ENCODE data around the gene STOML1.
"Not testable (repeated sequence)": the region's sequence is repeated elsewhere in the genome, so short reads cannot be mapped to it uniquely, and the experiment has no call there.

The STOML1 gene

DNA sequence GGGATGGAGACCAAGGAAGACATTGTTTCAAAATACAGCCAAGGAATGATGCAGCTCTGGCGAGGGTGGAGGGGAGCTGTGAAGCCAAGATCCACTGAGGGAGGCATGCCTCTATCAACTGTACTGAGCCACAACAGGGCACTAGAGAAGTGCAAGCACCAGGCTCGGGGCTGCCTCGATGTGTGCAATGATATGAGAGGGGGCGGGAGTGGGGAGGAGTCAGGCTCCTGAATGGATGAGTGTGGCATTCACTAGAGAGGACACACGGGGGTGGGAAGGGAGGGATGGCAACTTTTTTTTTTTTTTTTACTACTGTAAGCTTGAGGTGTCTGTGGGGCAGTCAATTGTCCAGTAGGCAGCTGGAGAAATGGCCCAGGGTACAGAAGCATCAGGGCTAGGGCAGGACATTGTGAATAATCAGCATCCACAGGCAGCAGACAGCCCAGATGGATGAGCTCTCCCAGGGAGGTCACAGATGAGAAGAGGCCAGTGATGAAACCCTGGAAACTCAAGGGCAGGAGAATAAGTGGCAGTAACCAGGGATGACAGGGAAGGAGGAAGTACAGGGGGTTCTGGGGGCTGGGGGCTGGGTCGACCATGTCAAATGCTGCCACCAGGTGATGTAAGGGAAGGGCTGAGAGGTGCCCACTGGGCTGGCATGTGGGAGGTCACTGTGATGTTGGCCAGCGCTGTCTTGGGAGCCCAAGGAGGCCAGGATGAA lies 5.9 kb downstream of the STOML1 start:
- DNase-seq: no peak

DNA sequence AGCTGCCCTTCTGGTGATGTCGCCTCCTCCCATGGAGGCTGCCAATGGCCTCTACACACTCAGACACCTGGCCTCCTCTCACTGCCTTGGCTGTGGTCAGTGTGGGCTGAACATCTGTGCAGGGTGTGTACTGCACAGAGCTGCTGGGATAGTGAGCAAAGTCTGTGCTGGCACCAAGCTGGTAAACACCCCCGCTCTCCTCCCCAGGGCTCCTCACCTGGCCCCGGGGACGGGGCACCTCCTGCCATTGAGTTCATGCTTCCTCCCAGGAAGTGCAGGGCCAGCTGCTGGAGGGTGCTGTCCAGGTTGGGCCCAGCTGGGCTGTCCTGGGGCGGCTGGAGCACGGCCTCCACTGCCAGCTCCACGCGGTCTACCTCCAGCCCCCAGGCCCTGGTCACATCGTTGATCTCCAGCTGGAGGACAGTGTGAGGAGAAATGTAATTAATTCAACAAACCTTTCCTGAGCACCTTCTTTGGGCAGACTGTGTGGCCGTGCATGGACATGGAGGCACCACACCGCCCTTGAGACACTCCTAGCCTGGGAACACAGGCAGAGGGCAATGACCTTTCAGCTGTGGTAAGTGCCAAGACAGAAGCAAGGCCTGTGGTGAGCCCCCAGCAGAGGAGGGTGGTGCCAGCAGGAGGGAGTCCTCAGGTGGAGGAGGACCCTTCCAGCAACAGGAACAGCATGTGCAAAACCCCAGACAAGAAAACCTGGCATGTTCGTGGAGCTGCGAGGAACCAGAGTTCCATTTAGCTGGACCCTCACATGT lies 6.8 kb downstream of the STOML1 start:
- no peak for DNase-seq

DNA sequence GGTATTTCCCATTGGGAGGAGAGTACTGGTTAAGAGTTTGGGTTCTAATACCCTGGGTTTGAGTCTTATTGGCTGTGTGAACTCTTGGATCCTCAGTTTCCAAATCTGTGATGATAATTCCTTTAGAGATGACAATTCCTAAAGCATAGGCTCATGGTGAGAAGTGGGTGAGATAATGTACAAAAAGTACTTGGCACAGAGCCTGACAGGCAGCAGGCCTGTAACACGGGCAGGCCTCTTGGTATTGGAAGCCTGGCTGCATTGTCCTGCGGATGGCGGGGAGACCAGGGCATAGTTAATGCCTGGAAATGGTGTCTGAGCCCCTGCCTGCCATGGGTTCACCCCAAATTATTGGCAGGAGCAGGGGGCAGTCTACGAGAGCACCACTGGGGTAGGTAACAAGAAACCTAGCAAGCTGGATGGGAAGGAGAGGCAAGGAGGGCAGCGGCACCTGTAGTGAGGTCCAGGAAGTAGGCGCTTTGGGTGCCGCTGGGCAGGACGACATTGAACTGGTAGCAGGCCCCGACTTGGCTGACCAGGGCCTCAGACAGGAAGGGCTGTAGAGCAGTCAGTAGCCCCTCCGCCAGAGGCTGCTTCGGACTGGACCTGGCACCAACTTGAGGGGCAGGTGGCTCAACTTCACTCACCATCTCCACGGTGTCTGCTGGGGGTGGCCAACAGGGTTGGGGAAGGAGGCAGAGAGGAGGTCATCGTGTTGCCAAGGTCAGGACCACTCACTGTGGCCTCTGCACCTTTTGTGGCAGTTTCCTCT lies 7.7 kb downstream of the STOML1 start:
- no peak for DNase-seq

DNA sequence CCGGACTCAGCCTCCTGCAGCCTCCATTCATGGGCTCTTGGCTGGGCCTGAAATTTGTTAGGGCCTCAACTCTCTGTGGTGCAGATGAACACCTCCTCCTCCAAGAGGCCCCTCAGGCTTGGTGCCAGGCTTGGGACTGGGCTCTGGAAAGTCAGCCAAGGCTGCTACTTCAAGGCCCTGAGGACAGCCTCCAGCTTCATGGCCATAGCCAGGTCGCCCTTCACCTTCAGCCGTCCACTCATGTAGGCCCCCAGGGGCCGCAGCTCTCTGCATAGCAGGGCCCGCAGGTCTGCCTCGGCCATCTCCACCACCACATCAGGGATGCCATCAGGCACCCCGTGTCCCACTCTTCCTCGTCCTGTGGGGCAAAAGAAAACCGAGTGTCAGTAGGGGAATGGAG lies 8.3 kb downstream of the STOML1 start:
- DNase-seq: no peak

DNA sequence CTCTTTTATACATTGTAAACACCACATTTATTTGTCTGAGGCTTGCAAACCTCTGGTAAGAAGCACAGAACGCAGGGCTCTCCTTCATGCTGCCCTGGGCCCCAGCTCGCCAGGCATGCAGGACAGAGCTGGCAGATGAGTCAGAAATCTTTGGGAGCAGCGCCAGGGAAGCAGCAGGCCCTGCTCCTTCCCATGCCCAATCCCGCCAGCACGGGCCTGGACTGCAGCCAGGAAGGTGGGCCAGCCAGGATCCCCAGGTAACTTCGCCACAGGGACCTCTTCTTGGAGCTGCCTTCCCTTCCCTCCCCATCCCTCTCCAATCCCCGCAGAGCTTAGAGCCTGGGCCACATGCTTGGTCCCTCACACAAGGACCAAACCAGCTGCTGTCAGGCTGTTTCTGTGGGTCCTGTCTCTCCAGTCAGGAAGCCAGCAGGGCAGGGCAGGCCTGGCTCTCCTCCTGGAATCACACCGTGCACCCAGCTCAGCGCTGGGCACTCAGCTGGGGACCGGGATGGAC lies 8.8 kb downstream of the STOML1 start:
- no peak for DNase-seq

DNA sequence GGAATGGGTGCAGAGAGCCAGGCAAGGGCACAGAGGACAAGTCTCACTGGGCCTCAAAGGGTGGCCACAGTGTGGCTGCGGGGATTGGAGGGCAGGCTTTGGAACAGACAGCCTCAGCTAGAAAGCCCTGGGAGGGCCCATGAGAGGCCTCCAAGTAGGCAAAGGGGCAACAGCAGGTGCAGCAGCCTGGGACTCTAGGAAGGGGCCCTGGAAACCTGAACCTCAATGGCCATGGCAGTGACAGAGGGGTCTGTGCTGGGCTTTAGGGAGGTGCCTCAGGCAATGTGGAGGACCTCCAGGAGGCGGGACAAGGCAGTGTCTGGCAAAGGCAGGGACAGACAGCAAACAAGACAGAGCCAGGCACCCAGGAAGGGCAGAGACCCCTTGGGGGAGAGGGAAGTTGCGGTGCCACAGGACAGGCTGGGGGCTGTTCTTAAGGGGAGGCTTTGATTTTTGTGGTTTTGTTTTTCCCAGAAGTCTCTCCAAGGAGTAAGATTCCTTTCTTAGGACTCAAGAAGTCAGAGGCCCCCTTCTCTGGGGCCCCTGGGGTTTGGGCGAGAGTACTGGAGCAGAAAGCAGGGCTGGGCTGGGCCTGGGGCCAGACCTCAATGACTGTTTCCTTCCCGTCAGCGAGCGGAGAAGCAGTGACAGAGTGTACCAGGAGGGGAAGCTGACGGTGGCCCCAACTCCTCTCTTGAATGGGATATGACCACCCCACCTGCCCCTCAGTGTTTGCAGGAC lies 9.7 kb downstream of the STOML1 start:
- no peak for DNase-seq

DNA sequence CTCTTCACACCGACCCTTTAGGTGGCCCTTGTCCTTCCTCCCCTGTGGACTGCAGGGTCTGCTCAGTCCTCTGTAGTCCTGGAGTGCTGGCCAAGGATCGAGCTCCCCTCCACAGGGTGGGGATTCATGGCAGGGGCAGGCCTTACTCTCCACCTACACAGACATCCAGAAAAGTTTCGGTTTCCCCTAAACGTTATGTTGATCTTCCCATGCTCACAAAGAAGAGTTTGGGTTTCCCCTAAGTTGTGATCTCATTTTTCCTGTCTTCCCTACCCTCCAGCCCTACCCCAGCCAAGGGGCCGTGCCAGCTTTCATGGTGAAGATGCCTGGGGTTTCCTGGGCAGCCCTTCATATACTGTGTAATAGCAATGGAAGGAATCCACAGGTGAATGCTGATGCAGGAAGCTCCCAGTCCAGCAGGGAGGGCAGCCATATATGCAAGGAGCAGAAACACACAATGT lies 10.3 kb downstream of the STOML1 start:
- no peak for DNase-seq

DNA sequence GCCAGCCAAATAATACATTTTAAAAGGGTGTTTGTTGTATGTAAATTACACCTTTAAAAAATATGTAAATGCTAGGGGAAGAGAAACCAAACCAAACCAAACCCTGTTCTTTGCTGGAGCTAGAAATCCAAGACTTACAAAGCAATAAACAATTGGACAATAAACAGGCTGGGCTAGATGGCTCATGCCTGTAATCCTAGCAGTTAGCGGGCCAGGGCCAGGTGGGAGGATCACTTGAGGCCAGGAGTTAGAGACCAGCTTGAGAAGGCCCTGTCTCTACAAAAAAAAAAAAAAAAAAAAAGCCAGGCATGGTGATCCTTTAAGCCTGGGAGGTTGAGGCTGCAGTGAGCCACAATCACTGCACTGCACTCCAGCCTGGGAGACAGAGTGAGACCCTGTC lies 12.5 kb downstream of the STOML1 start:
- no peak for DNase-seq

DNA sequence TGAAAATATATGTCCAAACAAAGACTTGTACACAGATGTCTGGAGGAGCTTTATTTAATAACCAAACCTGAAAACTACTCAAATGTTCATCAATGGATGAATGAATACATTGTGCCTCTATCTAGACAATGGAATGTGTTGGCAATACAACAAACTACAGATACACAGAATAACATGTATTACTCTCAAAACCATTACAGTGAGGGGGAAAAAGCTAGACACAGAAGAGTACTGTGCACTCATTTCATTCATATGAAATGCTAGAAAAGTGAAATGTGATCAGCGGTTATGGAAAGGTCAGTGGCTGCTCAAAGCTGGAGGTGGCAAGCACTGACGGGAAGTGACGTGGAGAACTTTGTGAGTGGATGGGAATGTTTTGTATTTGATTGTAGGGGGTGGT lies 13.2 kb downstream of the STOML1 start:
- no peak for DNase-seq

DNA sequence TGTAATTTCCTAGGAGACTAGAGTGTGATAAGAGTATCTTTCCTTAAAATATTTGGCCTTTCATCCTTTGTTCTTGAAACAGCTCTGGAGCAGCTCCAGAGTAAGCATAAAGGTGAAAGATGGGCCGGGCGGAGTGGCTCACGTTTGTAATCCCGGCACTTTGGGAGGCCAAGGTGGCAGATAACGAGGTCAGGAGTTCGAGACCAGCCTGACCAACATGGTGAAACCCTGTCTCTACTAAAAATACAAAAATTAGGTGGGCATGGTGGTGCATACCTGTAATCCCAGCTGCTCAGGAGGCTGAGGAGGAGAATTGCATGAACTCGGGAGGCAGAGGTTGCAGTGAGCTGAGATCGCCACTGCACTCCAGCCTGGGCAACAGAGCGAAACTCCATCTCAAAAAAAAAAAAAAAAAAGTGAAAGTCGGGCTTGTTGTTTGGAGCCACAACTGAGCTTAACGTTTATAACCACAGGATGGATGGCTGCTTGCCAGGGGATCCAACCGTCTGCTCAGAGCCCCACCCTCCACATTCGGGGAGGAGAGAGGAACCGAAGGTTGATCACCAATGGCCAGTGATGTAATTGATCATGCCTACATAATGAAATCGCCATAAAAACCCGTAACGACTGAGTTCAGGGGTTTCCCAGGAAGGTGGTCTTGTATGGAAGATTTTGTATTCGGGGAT lies 16.5 kb downstream of the STOML1 start:
- DNase-seq: not testable (repeated sequence)

DNA sequence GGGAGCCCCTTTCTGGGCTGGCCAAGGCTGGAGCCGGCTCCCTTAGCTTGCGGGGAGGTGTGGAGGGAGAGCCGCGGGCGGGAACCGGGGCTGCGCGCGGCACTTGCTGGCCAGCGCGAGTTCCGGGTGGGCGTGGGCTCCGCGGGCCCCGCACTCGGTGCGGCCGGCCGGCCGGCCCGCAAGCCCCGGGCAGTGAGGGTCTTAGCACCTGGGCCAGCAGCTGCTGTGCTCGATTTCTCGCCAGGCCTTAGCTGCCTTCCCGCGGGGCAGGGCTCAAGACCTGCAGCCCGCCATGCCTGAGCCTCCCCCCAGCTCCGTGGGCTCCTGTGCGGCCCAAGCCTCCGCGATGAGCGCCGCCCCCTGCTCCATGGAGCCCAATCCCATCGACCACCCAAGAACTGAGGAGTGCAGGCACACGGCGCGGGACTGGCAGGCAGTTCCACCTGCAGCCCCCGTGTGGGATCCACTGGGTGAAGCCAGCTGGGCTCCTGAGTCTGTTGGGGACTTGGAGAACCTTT lies 18.4 kb downstream of the STOML1 start:
- not testable (repeated sequence) for DNase-seq

DNA sequence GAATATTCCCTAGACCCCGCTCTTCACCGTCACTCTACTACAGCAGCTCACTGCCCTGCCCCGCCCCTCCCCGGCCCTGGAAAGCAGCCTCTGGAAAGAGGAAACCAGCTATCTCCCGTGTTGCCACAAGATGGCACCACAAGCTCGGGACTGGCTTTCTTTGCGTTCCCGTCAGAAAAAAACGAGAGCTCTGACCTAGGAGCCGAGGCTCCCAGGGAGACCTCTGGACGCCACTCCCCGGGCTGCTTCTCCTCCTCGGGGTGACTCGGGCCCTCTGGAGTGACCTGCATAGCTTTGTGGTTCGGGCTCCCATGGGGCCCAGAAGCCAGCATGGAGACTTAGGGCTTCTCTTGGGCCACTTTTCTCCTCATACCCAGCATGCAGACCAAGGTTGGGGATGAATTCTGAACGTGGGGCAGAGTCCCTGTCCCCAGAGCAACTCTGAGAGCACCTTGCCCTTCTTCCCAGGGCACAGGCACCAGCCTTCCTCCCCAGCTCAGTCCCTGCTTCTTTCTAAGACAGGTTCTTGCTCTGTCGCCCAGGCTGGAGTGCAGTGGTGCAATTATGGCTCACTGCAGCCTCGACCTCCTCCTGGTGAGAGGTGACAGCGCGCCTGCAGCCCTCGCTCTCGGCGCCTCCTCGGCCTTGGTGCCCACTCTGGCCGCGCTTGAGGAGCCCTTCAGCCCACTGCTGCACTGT lies 19.0 kb downstream of the STOML1 start:
- DNase-seq: peak; percentile 58

DNA sequence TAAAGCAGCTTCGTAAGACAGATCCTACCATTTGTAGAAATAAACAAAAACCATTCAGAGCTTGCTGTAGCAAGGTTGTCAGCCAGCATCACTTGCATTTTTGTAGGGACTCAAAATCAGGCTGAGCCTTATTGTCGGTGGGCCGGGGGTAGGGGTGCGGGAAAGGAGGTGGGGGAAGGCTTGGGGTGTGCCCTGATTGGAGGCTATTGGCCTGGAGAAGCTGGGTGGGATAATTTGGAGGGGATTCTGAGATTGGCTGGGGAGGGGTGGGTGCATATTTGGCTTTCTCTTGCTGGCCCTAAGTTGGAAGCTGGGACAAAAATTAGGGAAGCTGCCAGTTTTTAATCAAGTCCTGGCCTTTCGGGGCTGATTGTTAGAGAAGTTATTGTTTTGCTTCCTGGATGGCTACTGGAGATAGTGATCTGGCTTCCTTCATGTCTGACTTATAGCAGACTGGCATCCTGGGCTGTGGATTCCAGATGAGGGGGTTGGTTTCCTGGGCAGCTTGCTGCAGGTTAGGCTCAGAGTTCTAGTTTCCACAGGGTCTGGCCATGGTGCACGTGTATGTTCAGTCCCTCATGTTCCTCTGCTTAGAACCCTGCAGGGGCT lies 22.8 kb downstream of the STOML1 start:
- DNase-seq: no peak

DNA sequence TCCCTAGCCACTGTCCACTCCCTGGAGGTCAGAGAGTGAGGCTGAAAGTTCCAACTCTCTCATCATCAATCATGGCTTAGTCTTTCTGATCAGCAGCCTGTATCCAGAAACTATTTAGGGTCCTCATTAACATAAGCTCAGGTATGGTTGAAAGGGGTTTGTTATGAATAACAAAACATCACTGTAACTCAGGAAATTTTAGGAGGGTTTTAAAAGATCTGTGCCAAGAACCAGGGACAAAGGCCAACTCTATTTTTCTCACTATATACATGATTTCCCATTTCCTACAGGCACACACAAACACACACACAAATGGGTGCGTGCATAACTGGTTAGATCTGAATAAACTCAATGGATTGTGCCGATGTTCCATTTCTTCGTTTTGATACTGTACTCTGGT lies 23.6 kb downstream of the STOML1 start:
- DNase-seq: no peak

DNA sequence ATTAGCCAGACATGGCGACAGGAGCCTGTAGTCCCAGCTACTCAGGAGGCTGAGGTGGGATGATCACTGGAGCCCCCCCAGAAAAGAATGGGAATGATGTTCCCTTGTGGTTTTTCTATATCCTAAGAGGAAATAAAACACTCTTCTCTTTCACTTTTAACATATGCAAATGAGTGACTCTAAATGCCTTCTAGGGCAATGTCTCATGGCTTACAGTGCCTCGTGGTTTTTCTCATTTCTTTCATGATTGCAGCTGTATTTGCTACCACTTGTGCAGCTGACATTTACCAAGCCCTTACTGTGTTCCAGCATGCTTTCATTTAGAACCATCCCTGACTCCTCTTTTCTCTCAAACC lies 26.4 kb downstream of the STOML1 start:
- DNase-seq: no peak

DNA sequence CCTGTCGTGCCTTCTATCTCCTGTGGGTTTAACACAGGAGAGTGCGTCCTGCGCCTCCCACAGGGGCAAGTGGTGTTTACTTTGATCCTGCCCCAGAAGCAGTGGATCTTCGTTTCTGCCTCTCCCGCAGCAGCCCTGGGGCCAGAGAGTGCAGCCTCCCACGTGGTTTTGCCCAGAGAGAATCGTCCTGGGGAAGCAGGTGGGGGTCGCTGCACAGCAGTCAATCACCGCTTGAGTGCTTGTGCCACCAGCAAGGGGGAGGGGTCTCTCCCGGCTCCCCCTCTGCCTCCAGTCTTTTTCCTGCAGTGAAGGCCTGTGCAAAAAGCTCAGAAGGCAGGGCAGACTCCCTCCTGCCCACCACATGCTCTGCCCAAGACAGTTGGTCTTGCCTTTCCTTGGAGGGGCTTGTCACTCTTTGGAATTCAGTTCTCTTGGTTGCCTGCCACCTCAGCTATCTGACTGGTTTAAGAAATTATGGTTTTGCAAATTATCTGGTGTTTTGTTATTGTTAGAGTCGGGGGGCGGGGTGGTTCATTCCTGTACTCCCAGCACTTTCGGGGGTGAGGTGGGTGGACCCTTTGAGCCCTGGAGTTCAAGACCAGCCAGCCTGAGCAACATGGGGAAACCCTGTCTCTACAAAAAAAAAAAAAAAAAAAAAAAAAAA lies 26.9 kb downstream of the STOML1 start:
- no peak for DNase-seq

DNA sequence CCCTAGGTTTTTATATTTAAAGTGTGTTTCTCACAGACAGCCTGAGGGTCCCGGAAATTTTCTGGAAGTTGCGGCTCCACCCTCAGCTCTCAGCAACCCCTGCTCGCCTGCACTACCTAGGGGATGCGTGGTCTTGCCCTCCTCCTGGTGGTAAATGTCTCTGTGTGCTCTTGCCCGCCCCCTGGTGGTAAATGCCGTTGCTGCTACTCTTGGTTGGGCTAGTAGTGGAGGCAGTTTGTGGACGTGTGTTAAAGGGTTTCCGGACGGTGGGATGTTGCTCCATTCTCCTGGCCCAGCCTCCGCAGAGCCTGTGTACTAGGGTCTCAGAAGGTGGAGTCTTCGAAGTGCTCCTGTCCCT lies 27.4 kb downstream of the STOML1 start:
- DNase-seq: peak; percentile 67

DNA sequence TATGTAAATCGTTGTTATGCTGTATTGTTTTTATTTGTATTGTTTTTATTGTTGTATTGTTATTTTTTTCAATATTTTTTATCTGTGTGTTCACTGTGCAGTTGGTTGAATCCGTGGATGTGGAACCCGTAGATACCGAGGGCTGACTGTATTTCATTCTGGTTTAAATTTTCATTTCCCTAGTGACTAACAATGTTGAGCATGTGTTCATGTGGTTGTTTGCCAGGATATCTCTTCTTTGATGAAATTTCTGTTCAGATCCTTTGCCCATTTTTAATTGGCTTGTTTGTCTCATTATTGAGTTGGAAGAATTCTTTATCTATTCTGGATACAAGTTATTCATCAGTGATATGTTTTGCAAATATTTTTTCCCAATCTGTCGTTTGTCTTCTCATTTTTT lies 29.7 kb downstream of the STOML1 start:
- no peak for DNase-seq

DNA sequence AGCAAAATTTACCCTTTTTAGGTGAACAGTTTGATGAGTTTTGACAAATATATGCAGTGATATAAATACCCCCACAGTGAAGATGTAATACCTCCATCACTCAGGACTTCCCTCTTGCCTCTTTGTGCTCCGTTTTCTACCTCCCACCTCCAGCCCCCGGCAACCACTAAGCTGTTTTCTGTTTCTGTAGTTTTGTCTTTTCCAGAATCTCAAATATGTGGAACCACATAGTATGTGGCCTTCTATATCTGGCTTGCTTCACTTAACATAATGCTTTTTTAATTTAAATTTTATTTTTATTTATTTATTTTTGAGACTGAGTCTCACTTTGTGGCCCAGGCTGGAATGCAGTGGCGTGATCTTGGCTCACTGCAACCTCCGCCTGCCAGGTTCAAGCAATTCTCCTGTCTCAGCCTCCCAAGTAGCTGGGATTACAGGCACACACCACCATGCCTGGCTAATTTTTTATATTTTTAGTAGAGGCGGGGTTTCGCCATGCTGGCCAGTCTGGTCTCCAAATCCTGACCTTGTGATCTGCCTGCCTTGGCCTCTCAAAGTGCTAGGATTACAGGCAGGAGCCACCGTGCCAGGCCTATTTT lies 31.5 kb downstream of the STOML1 start:
- not testable (repeated sequence) for DNase-seq

DNA sequence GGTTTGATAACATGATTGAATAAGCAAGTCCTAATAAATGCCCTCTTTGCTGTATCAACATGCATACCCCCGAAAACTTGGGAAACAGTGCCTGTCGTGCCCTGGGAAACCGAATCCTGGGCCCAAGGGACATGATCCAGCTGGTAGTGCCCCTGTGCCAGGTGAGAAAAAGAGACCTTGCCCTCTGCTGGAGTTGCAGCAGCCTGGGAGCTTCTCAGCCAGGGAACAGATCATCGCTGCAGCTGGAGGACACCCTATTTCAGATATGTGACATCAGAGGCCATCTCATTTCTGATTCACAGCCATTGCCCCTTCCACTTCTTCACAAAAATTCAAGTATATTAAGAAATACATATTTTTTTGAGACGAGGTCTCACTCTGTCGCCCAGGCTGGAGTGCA lies 32.3 kb downstream of the STOML1 start:
- no peak for DNase-seq

Data from NK-92 treated with Interleukin-12 subunit alpha and Interleukin-12 subunit beta, amount 100 ng/mL, for 24 hours (cell line).